Naive thymus-derived CD8-positive, alpha-beta T cell (primary cell): Measurements from ENCODE around the gene FOXJ2. TPM values are rescaled to one million over a fixed set of nuclear protein-coding genes. Genes with fewer than 3 reads are reported as not detected.
A peak's percentile ranks its signal among the peaks of the same experiment; 100 is the strongest.

Source experiments
- ATAC-seq, 2 donors: fragments of 150-1000 bp; cut with Tn5 transposase in 1 of 2; sonication (Bioruptor Pico), chemical (Tn5 transposase) in 1 of 2; 1 replicate in 1 of 2; 2 replicates in 1 of 2; pipeline ENCODE4 v1.10.0; 2021; ENCODE audit warnings: mild to moderate bottlenecking in 2 of 2, moderate library complexity in 2 of 2
- POLR2A ChIA-PET: fragments of 350-600 bp; sonication (Branson Sonifier 250); formaldehyde crosslinking; loops from one replicate; lab custom pipeline; 2021; ENCODE audit warnings: antibody characterized with exemption; lab: Charles Lee
- DNase-seq, 10 donors: peaks; one replicate each; pipeline versions ENCODE4 v3.0.0 to v3.0.0-alpha.2; 2020 to 2022
- H3K27ac Mint-ChIP-seq, 10 donors: one replicate each; pipeline ENCODE4 v1.8.0; 2020 to 2022; ENCODE audit warnings: mild to moderate bottlenecking in 10 of 10, mixed read lengths in 10 of 10, moderate library complexity in 4 of 10, inconsistent platforms in 1 of 10
- H3K27me3 Mint-ChIP-seq, 5 donors: one replicate each; pipeline ENCODE4 v1.8.0; 2021 to 2022; ENCODE audit warnings: mixed read lengths in 5 of 5
- H3K36me3 Mint-ChIP-seq, 3 donors: one replicate each; pipeline ENCODE4 v1.8.0; 2020 to 2022; ENCODE audit warnings: mixed read lengths in 3 of 3, mild to moderate bottlenecking in 2 of 3, inconsistent platforms in 1 of 3
- H3K4me1 Mint-ChIP-seq, 4 donors: one replicate each; pipeline ENCODE4 v1.8.0; 2021 to 2022; ENCODE audit warnings: mixed read lengths in 4 of 4
- H3K4me3 Mint-ChIP-seq, 10 donors: one replicate each; pipeline ENCODE4 v1.8.0; 2020 to 2022; ENCODE audit warnings: mild to moderate bottlenecking in 10 of 10, mixed read lengths in 10 of 10, moderate library complexity in 6 of 10, inconsistent platforms in 1 of 10
- H3K9me3 Mint-ChIP-seq, 9 donors: one replicate each; pipeline ENCODE4 v1.8.0; 2020 to 2022; ENCODE audit warnings: mixed read lengths in 9 of 9, mild to moderate bottlenecking in 3 of 9, inconsistent platforms in 1 of 9, moderate library complexity in 1 of 9
- polyA plus RNA-seq, 3 donors: library from polyadenylated mRNA; unstranded; fragments of 300-500 nt; fragmentation: Illumina TruSeq; gene quantifications; one replicate each; pipeline ENCODE4 v1.2.3, GENCODE V29; 2021
- total RNA-seq, 8 experiments: library from RNA in 2 of 8; stranded (reverse) in 2 of 8; gene quantifications; one replicate each; pipeline ENCODE4 v1.2.3 and lab custom pipeline; 2021 to 2026

The FOXJ2 gene
- total and polyA plus RNA-seq, 5 experiments from 2014 or later: 6.7 to 27.1 (median 14.4) TPM

DNA sequence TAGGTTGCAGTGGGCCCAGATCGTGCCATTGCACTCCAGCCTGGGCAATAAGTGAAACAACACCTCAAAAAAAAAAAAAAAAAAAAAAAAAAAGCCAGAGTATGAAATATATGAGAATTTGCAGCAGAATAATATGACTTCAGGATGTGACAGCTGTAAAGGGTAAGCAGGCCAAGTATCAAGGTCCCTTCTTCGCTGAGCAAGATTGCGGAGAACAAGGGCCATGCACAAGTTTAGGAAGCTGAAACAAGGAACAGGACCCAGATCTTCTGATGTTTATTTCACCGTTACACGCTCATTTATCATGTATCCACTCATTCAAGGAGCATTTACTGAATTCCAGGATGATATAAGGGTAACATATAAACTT is 659 bp upstream of the FOXJ2 start:
- Mint-ChIP-seq H3K27me3 (no peaks in the 10 kb centered on the region), H3K4me3 (peak overlapping the region; percentile 81 to 93 (median 88)), H3K27ac (peak overlapping the region; percentile 83 to 95 (median 94)), H3K4me1 (peaks cover 33 to 53% (median 49%) of the 10 kb centered on the region in 4 donors), H3K36me3 (no peaks in the 10 kb centered on the region), H3K9me3 (no peaks in the 10 kb centered on the region)
- ATAC-seq (no peak), DNase-seq (peak in 1 of 10 donors; percentile 28)
- POLR2A ChIA-PET: interaction anchor here (0.5 to 3.4 kb wide), 10 partner anchors 9 to 1327 kb away, joined by 3 to 18 read pairs (median 4); partner anchors contain the start of genes NECAP1 and SLC2A3

DNA sequence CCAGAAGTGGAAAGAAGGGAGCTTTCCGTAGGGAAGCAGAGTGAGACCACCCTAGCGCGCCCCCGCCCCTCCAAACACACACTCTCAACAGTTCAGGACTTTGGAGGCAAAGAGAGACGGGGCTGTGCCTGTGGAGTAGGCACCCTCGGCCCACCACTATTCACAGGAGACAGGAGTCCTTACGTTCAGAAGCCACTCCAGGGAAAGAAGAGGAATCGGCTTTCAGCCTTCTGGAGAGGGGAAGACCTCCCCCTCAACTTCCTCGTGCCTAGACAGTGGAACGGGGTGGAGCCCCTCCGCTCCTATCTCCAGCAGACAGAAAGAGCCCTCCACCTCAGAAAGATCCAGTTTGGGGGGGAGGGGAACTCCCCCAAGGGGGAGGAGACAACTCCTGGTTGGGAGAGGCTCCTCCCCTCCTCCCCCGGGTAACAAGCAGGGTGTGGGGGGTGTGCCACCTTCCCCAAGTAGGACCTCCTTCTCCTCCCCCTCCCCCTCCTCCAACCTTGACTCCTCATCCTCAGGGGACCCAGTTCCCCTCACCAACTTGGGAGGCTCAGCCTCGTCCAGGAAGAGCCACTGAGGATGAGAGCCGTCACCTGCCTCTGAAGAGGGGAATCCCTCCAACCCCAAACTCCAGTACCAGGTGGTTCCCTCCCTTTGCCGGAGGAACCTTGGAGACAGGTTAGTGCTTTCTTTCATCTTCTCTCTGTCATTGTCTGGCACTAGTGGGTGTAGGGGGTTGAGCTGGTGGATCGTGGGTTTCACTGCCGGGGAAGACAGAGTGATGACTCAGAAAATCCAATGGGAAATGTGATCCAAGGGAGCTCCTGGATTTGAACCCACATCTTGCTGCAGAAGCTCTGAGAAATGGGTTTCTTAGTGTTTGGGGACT is 883 bp downstream of the FOXJ2 start:
- POLR2A ChIA-PET: interaction anchor here (0.8 to 3.4 kb wide), 6 partner anchors 9 to 98 kb away, joined by 3 to 18 read pairs (median 8); partner anchors contain the start of genes NECAP1 and SLC2A3
- H3K27me3 Mint-ChIP-seq: no peaks in the 10 kb centered on the region
- peaks cover 43 to 62% (median 58%) of the 10 kb centered on the region in 4 donors for H3K4me1 Mint-ChIP-seq
- DNase-seq (peak in 7 of 10 donors; percentile 33 to 71 (median 41)), ATAC-seq (peak; percentile 21 to 27)
- H3K36me3 Mint-ChIP-seq: no peaks in the 10 kb centered on the region
- H3K4me3 Mint-ChIP-seq: peak overlapping the region; percentile 79 to 94 (median 89)
- no peaks in the 10 kb centered on the region for H3K9me3 Mint-ChIP-seq
- H3K27ac Mint-ChIP-seq: peak overlapping the region; percentile 72 to 95 (median 91)

DNA sequence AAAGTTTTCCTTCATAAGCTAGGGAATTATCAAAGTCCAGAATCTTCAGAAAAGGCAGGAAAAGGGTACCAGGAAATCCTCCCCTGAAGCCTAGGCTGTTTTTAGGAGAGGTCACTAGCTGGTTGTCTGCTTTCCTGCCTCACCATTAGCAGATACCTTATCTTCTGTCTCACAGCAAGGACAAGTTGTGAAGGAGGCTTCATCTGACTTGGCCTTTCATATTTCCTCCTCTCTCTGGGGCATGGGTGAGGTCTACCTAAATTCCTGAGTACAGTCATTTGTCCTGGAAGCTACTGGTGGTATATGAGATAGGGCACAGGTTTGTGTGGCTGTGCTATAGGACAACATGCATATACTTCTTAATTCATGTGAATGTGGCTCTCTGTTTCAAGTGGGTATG is 2.3 kb downstream of the FOXJ2 start:
- Mint-ChIP-seq H3K4me1 (peaks cover 50 to 76% (median 72%) of the 10 kb centered on the region in 4 donors), H3K27me3 (no peaks in the 10 kb centered on the region), H3K36me3 (peaks cover 0 to 4% (median 0%) of the 10 kb centered on the region in 3 donors), H3K4me3 (peak overlapping the region; percentile 79 to 94 (median 89)), H3K27ac (peak overlapping the region; percentile 66 to 95 (median 89)), H3K9me3 (no peaks in the 10 kb centered on the region)
- ATAC-seq (no peak), DNase-seq (no peak)
- POLR2A ChIA-PET: interaction anchor here (0.5 to 3.4 kb wide), 4 partner anchors 31 to 47 kb away, joined by 3 to 18 read pairs (median 5); partner anchors contain the start of genes C3AR1 and NECAP1

DNA sequence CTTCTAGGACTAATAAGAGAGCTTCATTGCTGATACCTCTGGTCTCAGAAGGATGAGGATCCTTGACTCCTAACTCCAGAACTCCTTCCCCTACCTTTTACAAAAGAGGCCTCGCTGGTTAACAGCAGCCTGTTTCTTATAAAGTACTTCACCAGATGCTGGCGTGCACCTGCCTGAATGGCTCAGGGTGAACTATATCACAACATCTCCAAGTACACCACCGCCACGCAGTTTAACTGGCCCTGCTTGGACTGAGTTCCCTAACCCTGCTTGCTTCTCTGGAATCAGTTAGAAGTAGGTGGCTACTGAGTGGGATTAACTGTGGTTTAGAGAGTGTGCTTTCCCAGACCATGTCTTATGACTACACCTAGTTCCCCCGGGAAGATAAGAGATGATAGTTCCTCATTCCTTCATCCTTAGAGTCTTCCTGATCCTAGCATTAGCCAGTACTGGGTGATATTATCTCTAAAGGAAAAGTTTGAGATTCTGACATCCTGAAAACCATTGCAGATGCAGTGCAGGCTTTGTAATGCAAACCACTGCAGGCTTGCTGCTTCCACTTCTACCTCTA is 3.0 kb downstream of the FOXJ2 start:
- H3K4me3 Mint-ChIP-seq: peak overlapping the region in 9 of 10 donors; percentile 37 to 94 (median 88)

DNA sequence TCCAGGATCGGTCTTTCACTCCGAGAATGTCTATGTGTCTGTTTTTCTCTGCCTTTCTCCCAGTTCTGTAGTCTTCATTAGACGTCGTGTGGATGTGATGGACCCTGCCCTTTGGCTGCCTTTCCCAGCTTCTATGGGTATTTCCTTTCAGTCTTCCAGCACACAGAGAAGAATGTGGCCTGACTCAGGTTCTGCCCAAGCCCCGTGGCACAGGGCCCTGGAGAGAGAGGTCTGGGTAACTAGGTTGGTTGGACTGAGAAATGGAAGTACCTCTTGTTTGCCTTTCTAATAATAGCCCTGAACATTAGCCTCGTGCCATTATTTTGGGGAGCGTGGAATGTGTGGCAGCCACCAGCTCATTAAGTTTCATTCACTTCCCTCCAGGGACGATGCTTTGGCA is 3.8 kb downstream of the FOXJ2 start:
- Mint-ChIP-seq H3K36me3 (peaks cover 0 to 19% (median 4%) of the 10 kb centered on the region in 3 donors), H3K27ac (peak overlapping the region; percentile 68 to 94 (median 89)), H3K27me3 (no peaks in the 10 kb centered on the region), H3K9me3 (no peaks in the 10 kb centered on the region), H3K4me3 (peak overlapping the region in 9 of 10 donors; percentile 46 to 94 (median 88)), H3K4me1 (peaks cover 50 to 75% (median 73%) of the 10 kb centered on the region in 4 donors)
- DNase-seq (no peak), ATAC-seq (no peak)
- POLR2A ChIA-PET: interaction anchor here (1.1 to 1.4 kb wide), 2 partner anchors 10 to 76 kb away, joined by 3 to 8 read pairs; no protein-coding TSS in a partner anchor

More for the DNA sequence above, 3.0 kb downstream of the FOXJ2 start:
- POLR2A ChIA-PET: interaction anchor here (1.1 to 1.4 kb wide), 2 partner anchors 9 to 31 kb away, joined by 3 to 8 read pairs; partner anchors contain the start of gene C3AR1
- DNase-seq: no peak
- no peaks in the 10 kb centered on the region for H3K27me3 Mint-ChIP-seq
- no peaks in the 10 kb centered on the region for H3K9me3 Mint-ChIP-seq
- ATAC-seq: no peak
- peaks cover 50 to 76% (median 73%) of the 10 kb centered on the region in 4 donors for H3K4me1 Mint-ChIP-seq
- peaks cover 0 to 11% (median under 1%) of the 10 kb centered on the region in 3 donors for H3K36me3 Mint-ChIP-seq
- peak overlapping the region; percentile 66 to 95 (median 86) for H3K27ac Mint-ChIP-seq

DNA sequence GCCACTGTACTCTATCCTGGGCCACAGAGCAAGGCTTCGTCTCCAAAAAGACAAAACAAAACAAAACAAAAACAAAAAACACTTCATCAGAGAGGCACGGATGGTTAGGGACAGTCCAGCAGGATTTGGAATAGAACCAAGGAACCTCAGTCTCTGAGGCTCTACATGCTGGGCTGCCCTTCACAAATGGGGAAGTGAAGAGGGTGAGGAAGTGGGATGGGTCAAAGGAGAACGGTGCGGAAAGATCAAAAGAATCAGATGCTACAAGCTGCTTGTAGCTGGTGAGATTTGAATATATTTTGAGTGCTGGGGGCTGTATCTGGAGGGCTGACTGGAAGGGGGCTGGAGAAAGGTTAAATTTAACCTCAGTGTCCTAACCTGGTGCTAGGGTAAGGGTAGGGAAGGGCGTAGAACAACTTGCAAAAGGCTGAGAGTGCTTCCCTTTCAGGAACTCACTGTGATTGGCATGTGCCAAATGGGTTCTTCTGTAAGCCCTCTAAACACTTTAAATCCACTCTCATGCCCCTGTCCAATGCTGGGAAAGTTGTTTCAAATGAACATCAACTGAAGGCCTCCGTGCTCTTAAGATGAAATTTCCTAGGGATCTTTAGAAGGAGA is 4.6 kb downstream of the FOXJ2 start:
- Mint-ChIP-seq H3K36me3 (peaks cover 4 to 27% (median 5%) of the 10 kb centered on the region in 3 donors), H3K27ac (peak overlapping the region; percentile 32 to 94 (median 86)), H3K4me3 (peak overlapping the region; percentile 61 to 91 (median 80)), H3K9me3 (no peaks in the 10 kb centered on the region), H3K4me1 (peaks cover 46 to 69% (median 69%) of the 10 kb centered on the region in 4 donors), H3K27me3 (no peaks in the 10 kb centered on the region)
- POLR2A ChIA-PET: interaction anchor here (1.1 to 2.4 kb wide), 2 partner anchors 10 to 77 kb away, joined by 3 to 28 read pairs; no protein-coding TSS in a partner anchor
- ATAC-seq (no peak), DNase-seq (peak in 2 of 10 donors; percentile 18 to 28)

DNA sequence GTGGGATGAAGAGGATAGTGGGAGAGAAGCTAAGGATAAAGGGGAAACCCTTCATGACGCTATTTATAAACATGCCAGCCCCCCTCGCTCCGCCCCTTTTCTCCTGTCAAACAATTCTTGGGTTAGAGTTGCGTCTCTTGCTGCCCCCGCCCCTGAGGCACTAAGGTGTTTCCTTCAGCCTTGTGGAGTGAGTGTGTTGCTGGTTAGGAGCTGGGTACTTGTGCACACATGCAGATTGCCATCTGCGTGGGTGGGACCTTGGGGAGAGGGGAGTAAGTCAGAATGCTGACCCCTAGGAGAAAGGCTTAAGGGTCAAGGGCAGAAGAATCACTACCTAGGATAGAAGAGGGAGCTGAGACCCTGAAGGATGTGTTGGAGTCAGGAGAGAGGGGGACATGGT is 5.4 kb downstream of the FOXJ2 start:
- POLR2A ChIA-PET: interaction anchor here (0.5 to 2.4 kb wide), 6 partner anchors 11 to 105 kb away, joined by 3 to 28 read pairs (median 4); no protein-coding TSS in a partner anchor
- Mint-ChIP-seq H3K4me3 (peak overlapping the region; percentile 56 to 91 (median 83)), H3K27ac (peak overlapping the region; percentile 61 to 94 (median 88)), H3K4me1 (peaks cover 46 to 73% (median 69%) of the 10 kb centered on the region in 4 donors), H3K27me3 (no peaks in the 10 kb centered on the region), H3K36me3 (peaks cover 4 to 35% (median 8%) of the 10 kb centered on the region in 3 donors), H3K9me3 (no peaks in the 10 kb centered on the region)
- DNase-seq (no peak), ATAC-seq (no peak)

DNA sequence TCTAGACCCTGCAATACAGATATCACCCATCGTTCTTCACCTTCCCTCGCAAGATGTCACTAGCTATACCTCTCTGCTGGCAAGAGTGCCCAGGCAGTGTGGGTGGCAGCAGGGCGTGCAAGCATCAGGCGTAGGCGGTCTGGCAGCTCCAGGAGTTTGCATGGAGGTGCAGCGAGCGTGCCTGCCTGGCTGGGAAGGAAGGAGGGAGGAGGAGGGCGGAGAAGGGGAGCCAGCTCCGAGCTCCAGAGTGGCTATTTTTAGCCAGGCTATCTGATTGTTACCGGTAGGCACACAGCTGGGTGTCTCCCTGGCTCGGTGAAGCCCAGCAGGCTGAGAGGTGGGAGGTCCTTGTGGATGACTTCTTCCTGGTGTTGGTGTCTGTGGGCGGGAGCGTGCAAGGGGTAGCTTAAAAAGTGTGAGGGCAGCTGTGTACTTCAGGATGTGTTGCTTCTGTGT is 6.2 kb downstream of the FOXJ2 start:
- ATAC-seq (peak; percentile 70), DNase-seq (peak in 3 of 10 donors; percentile 11 to 39 (median 34))
- Mint-ChIP-seq H3K4me3 (peak overlapping the region; percentile 56 to 91 (median 83)), H3K27me3 (no peaks in the 10 kb centered on the region), H3K27ac (peak overlapping the region; percentile 61 to 94 (median 79)), H3K9me3 (no peaks in the 10 kb centered on the region), H3K36me3 (peaks cover 4 to 41% (median 12%) of the 10 kb centered on the region in 3 donors), H3K4me1 (peaks cover 44 to 66% (median 62%) of the 10 kb centered on the region in 4 donors)
- POLR2A ChIA-PET: interaction anchor here (0.5 to 2.4 kb wide), 8 partner anchors 12 to 105 kb away, joined by 3 to 28 read pairs (median 4); partner anchors contain the start of gene C3AR1

DNA sequence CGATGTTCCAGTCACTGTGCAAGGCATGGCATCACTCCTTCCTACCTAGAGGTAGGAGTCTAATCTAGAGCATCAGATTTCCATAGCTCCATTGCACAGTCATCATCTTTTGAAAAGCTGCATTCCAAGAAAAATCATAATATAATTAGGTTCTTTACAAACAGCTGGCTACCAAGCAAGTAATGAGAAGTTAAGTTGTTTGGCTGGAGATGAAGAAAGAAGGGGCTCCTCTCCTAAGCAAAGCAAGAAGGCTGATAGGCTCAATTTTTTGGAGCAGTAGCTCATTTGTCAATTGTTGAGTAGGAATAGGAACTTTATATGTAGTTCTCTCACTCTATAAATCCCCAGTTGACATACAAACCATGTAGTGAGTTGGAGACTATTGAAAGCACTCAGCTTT is 8.3 kb downstream of the FOXJ2 start:
- peaks cover 13 to 62% (median 16%) of the 10 kb centered on the region in 3 donors for H3K36me3 Mint-ChIP-seq
- no peak overlapping the region for H3K4me3 Mint-ChIP-seq
- no peaks in the 10 kb centered on the region for H3K9me3 Mint-ChIP-seq
- DNase-seq (no peak), ATAC-seq (no peak)
- POLR2A ChIA-PET: interaction anchor here (0.7 to 1.0 kb wide), 2 partner anchors 14 to 38 kb away, joined by 4 read pairs; no protein-coding TSS in a partner anchor
- H3K27ac Mint-ChIP-seq: peak overlapping the region in 1 of 10 donors; percentile 34
- H3K4me1 Mint-ChIP-seq: peaks cover 28 to 46% (median 42%) of the 10 kb centered on the region in 4 donors
- H3K27me3 Mint-ChIP-seq: no peaks in the 10 kb centered on the region

DNA sequence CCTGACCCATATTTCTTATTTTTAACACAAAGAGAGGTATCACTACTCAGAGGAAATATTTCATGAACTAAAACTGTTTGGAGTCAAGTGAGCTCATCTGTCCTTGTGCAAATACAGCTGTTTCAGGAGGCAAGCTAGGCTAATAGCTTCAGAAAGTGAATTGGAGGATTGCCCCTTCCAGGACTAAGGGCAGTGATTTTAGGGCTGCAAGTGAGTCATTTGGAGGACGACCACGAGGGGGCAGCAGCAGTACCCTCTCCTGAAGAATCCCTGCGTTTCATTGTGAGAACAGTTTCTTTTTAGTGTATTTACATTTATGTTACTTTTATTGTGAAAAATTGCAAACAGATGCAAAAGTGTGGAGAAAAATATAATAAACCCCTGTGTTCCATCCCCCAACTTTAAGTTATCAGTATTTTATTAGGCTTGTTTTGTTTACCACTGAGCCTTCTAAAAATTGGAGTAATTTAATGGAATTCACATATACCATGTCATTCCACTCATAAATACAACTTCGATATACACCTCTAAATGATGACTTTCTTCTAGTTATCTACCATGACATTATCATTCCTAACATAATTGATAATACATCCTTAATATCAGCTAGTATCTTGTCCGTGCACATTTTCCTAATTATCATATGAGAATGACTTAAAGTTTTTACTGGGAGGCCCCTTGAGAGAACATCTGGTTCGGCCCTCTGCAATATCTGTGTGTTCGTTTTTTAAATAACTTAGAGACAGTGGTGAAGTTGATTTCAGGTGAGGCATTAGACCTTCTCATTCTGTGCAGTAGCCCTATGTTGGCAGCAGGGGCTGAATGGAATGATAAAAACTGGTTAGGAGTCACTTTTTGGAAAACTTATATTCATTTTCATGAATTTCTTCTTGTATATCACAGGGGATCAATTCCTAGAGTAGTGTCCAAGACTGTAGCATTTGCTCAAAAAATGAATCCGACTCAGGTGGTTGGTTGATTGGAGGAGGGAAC is 13.7 kb downstream of the FOXJ2 start:
- peak overlapping the region in 5 of 10 donors; percentile 8 to 77 (median 74) for H3K27ac Mint-ChIP-seq
- no peak overlapping the region for H3K4me3 Mint-ChIP-seq
- no peaks in the 10 kb centered on the region for H3K27me3 Mint-ChIP-seq
- ATAC-seq (peak; percentile 81 to 91), DNase-seq (peak; percentile 65 to 90 (median 78))
- POLR2A ChIA-PET: interaction anchor here (0.7 to 2.8 kb wide), 4 partner anchors 19 to 113 kb away, joined by 3 to 17 read pairs (median 4); partner anchors contain the start of gene C3AR1
- H3K4me1 Mint-ChIP-seq: peaks cover 0 to 19% (median 8%) of the 10 kb centered on the region in 4 donors
- H3K36me3 Mint-ChIP-seq: peaks cover 25 to 96% (median 50%) of the 10 kb centered on the region in 3 donors
- no peaks in the 10 kb centered on the region for H3K9me3 Mint-ChIP-seq
